ENCODE results near the gene YJU2. TPM values are rescaled to one million over a fixed set of nuclear protein-coding genes. Genes with fewer than 3 reads are reported as not detected.

Gene YJU2
- total and polyA plus RNA-seq, 2 of the 8 experiments (the other 6 are each of a cell fraction or from before 2014, with no cell fraction given): 26.8 to 27.7 TPM

DNA sequence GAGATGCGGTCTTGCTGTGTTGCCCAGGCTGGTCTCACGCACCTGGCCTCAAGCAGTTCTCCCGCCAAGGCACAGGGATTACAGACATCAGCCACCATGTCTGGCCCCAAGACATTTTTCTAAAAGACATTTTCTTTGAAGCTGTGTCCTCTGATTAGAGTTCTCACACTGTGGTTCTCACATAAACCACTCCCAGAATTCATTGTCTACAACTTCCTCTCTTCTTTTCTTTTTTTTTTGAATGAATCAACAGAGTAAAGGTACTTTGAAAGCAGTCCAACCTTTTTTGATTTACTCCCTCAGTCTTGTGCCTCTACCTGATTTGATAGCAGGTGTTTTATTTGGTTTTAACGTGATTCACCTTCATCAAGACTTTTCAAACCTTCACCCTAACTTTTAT is 17.9 kb downstream of the YJU2 start:
- Histone ChIP-seq H3K4me2 (ENCODE audit: insufficient read depth in 1 of 2, low read depth in 2 of 2, low read length in 2 of 2) (no peak overlapping the region), H2BK15ac (ENCODE audit: low read length) (no peak overlapping the region), H3K14ac (ENCODE audit: insufficient read length) (no peak overlapping the region), H3K4ac (replicated peaks; ENCODE audit: insufficient read length, low read depth, low read length) (no peak overlapping the region), H4K20me1 (replicated peaks in 1 of 2; ENCODE audit: control insufficient read depth in 1 of 2, insufficient read depth in 2 of 2, low read length in 2 of 2) (peaks cover 1 to 2% of the 10 kb centered on the region in 2 experiments), H4K5ac (ENCODE audit: insufficient read length, low read depth, low read length) (no peak overlapping the region), H2BK20ac (ENCODE audit: low read length) (no peak overlapping the region), H4K91ac (replicated peaks; ENCODE audit: insufficient read length, low read length) (no peak overlapping the region), H3K27me3 (replicated peaks in 1 of 4; ENCODE audit: control insufficient read depth in 3 of 4, extremely low read depth in 1 of 4, insufficient read depth in 3 of 4, low read length in 3 of 4) (no peaks in the 10 kb centered on the region), H3K4me1 (replicated peaks in 1 of 4; ENCODE audit: control insufficient read depth in 3 of 4, insufficient read depth in 4 of 4, low read length in 3 of 4) (no peaks in the 10 kb centered on the region; a peak in 1 of 7 replicates), H3K23ac (ENCODE audit: insufficient read length) (no peak overlapping the region), H3K79me2 (ENCODE audit: control insufficient read depth in 1 of 2, insufficient read depth in 2 of 2, low read length in 2 of 2) (no peaks in the 10 kb centered on the region), H3K36me3 (ENCODE audit: control insufficient read depth in 2 of 4, insufficient read depth in 4 of 4, low read length in 3 of 4) (peaks cover 2 to 8% (median 5%) of the 10 kb centered on the region in 4 experiments; a peak in 5 of 8 replicates), H3K18ac (ENCODE audit: extremely low read depth, low read length) (no peak overlapping the region), H2BK5ac (ENCODE audit: low read depth, low read length) (no peak overlapping the region), H3K9ac (replicated peaks in 1 of 4; ENCODE audit: extremely low read depth in 1 of 4, low read depth in 3 of 4, low read length in 3 of 4) (no peak overlapping the region), H3K27ac (ENCODE audit: low read depth, low read length) (no peak overlapping the region), H2AK5ac (ENCODE audit: low read depth, low read length) (no peak overlapping the region), H2AFZ (ENCODE audit: low read length) (no peak overlapping the region), H3K4me3 (ENCODE audit: extremely low read depth in 1 of 4, insufficient read depth in 2 of 4, low read depth in 3 of 4, low read length in 4 of 4) (no peak overlapping the region), H2BK120ac (replicated peaks; ENCODE audit: low read depth, low read length) (no peak overlapping the region), H2BK12ac (ENCODE audit: low read depth, low read length) (no peak overlapping the region), H3K56ac (replicated peaks; ENCODE audit: insufficient read length, low read depth, low read length) (no peak overlapping the region), H3K79me1 (ENCODE audit: low read depth, low read length) (no peaks in the 10 kb centered on the region), H4K8ac (ENCODE audit: extremely low read depth, insufficient read depth, low read length) (no peak overlapping the region), H3K9me3 (ENCODE audit: insufficient read depth in 2 of 2, low read depth in 1 of 2, low read length in 1 of 2) (no peaks in the 10 kb centered on the region), H3K23me2 (ENCODE audit: low read depth, low read length) (no peaks in the 10 kb centered on the region)
- DNase-seq (ENCODE audit: low read depth in 1 of 2, low spot score in 2 of 2) (no peak), FAIRE-seq (no peak)
- ChIA-PET CTCF (ENCODE audit: partially characterized antibody) (interaction anchor here (1.1 to 14.6 kb wide), 4 partner anchors 33 to 258 kb away, joined by 3 to 311 read pairs (median 59); partner anchors contain the start of genes MPND and STAP2), POLR2A (ENCODE audit: partially characterized antibody) (interaction anchor here (0.6 kb wide), 1 partner anchor 10 kb away, joined by 3 read pairs; no protein-coding TSS in a partner anchor)
- WGBS, 2 experiments (ENCODE audit: extremely low coverage in 1 of 2, insufficient coverage in 1 of 2, insufficient read length in 1 of 2, insufficient replicate concordance in 2 of 2, low coverage in 1 of 2, low lambda C conversion rate in 2 of 2, missing lambda C conversion rate in 1 of 2): 97% methylated on average over 4 of the region's 4 CpGs; no CpG with 5 or more reads in 1 of the 2 experiments
- no peak for TF ChIP-seq TCF12 (IDR thresholded peaks at IDR 0.05; ENCODE audit: low read depth, low read length)
